PC-9 (cell line): ENCODE data around the gene AOPEP. TPM values are rescaled to one million over a fixed set of nuclear protein-coding genes. Genes with fewer than 3 reads are reported as not detected.

Source experiments
- BruUV-seq: library from RNA; stranded (reverse); fragments of 400-500 nt; replicated peaks from 2 replicates; lab custom pipeline; 2021; lab: Mats Ljungman, UMichigan
- CTCF ChIA-PET: fragments of 300-600 bp; sonication (Branson Sonifier 250); formaldehyde crosslinking; loops from one replicate; lab custom pipeline; 2022; ENCODE audit warnings: antibody characterized with exemption; lab: Charles Lee
- POLR2A ChIA-PET: fragments of 300-600 bp; sonication (Branson Sonifier 250); formaldehyde crosslinking; loops from one replicate; lab custom pipeline; 2022; ENCODE audit warnings: antibody characterized with exemption; ENCODE audit not compliant: unreplicated experiment; lab: Charles Lee
- DNase-seq, 2 experiments: peaks; one replicate each; pipeline versions ENCODE4 v3.0.0 to v3.0.0-alpha.2; 2015 to 2022; ENCODE audit warnings: mixed read lengths in 1 of 2
- H2AFZ ChIP-seq: fragments of 200-600 bp; sonication (generic); 2 replicates; pipeline ENCODE4 v1.8.1; 2017; ENCODE audit warnings: antibody characterized with exemption
- H3F3A ChIP-seq: fragments of 200-600 bp; sonication (generic); 2 replicates; pipeline ENCODE4 v1.8.1; 2017; ENCODE audit warnings: antibody characterized with exemption, mild to moderate bottlenecking, low read depth; ENCODE audit not compliant: insufficient read depth
- H3K27ac ChIP-seq: fragments of 200-600 bp; sonication (generic); 2 replicates; pipeline ENCODE4 v1.6.1; 2016; ENCODE audit warnings: mixed run types
- H3K27me3 ChIP-seq: fragments of 200-600 bp; sonication (generic); 2 replicates; pipeline ENCODE4 v1.6.1; 2016; ENCODE audit warnings: low read depth, mixed run types; ENCODE audit not compliant: insufficient read depth
- H3K36me3 ChIP-seq: fragments of 200-600 bp; sonication (generic); 2 replicates; pipeline ENCODE4 v1.6.1; 2016; ENCODE audit warnings: low read depth, mixed run types
- H3K4me1 ChIP-seq: fragments of 200-600 bp; sonication (generic); replicated peaks from 2 replicates; pipeline ENCODE4 v1.6.1; 2016; ENCODE audit warnings: mixed run types; ENCODE audit not compliant: insufficient read depth
- H3K4me2 ChIP-seq: fragments of 200-600 bp; sonication (generic); 2 replicates; pipeline ENCODE4 v1.6.1; 2017; ENCODE audit warnings: mixed run types
- H3K4me3 ChIP-seq: fragments of 200-600 bp; sonication (generic); 2 replicates; pipeline ENCODE4 v1.6.1; 2016; ENCODE audit warnings: mixed run types
- H3K79me2 ChIP-seq: fragments of 200-600 bp; sonication (generic); 2 replicates; pipeline ENCODE4 v1.6.1; 2017; ENCODE audit warnings: low read depth, mixed run types
- H3K9me2 ChIP-seq: fragments of 200-600 bp; sonication (generic); 2 replicates; pipeline ENCODE4 v1.8.1; 2017; ENCODE audit warnings: mild to moderate bottlenecking; ENCODE audit not compliant: insufficient read depth
- H3K9me3 ChIP-seq: fragments of 200-600 bp; sonication (generic); 2 replicates; pipeline ENCODE4 v1.8.1; 2016; ENCODE audit warnings: low read depth; ENCODE audit not compliant: insufficient read depth
- H4K20me1 ChIP-seq: fragments of 200-600 bp; sonication (generic); 2 replicates; pipeline ENCODE4 v1.8.1; 2017; ENCODE audit not compliant: insufficient read depth
- EZH2 ChIP-seq: fragments of 200-600 bp; sonication (generic); IDR thresholded peaks from 2 replicates; pipeline ENCODE4 v1.8.0; 2017; ENCODE audit warnings: antibody characterized with exemption, low read depth
- intact Hi-C: fragments of 100-400 bp; cut with micrococcal nuclease; formaldehyde crosslinking; loops from one replicate; pipeline ENCODE4 v1.10.0; 2022; ENCODE audit not compliant: unreplicated experiment
- total RNA-seq: library from RNA; stranded (reverse); gene quantifications from 2 replicates; pipeline ENCODE4 v1.2.3, GENCODE V29; 2021
- TF ChIP-seq, protein P1 (sequence below): fragments of 200-600 bp; sonication (generic); conservative IDR thresholded peaks from 2 replicates; pipeline ENCODE4 v1.6.1; 2017; ENCODE audit warnings: mixed run types, antibody characterized with exemption, mild to moderate bottlenecking, moderate library complexity

The AOPEP gene
- total RNA-seq, 1 experiment from 2014 or later, result 90.0 TPM

DNA sequence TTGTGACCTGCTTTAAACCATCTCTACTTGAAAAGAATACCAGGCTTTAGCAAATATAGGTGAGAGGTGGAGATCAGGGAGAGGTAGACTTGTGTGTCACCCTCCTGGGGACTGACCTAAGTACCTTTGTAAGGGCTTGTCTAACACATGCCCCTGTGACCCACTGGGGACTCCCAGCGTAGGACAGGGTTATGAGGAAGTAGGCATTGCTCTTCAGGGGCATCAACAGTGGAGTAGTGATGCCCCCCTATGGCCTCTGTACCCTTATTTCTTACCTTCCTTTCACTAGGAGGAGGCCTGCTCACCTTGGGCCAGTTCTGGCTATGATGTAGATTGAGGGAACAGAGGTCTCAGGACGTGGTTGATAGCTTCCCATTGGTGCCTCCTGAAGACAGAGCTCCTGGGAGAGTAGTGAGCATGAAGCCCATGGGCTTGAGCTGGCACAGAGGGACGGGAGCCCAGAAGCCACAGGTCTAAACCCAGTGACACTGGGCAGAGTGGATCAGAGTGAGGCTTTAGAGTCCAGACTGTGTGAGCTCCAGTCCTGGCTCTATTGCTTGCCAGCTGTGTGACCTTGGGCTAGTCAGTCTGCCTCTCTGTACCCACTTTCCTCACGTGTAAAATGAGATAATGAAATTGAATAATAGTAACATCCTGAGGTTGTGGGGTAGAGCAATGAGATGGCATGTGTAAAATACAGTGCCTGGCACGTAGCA, 191.7 kb downstream of the AOPEP start:
- no peaks in the 10 kb centered on the region for H4K20me1 ChIP-seq
- peak overlapping the region; percentile 76 for H3K4me2 ChIP-seq
- H3K36me3 ChIP-seq, result no peaks in the 10 kb centered on the region
- ChIA-PET POLR2A (interaction anchor here (0.5 to 1.5 kb wide), 8 partner anchors 15 to 174 kb away, joined by 3 to 12 read pairs (median 5); no protein-coding TSS in a partner anchor), CTCF (interaction anchor here (0.7 to 1.3 kb wide), 3 partner anchors 25 to 52 kb away, joined by 3 to 4 read pairs (median 3); no protein-coding TSS in a partner anchor)
- H3K4me3 ChIP-seq, result peak overlapping the region; percentile 40; the same call in 1 of the 2 replicates
- H2AFZ ChIP-seq, result no peak overlapping the region
- no peaks in the 10 kb centered on the region for H3K9me3 ChIP-seq
- no peaks in the 10 kb centered on the region for H3K27me3 ChIP-seq
- no peaks in the 10 kb centered on the region for H3K9me2 ChIP-seq
- H3K4me1 ChIP-seq, result peaks cover 92% of the 10 kb centered on the region
- peak; percentile 48 to 97 for DNase-seq
- TF ChIP-seq, protein P1, sequence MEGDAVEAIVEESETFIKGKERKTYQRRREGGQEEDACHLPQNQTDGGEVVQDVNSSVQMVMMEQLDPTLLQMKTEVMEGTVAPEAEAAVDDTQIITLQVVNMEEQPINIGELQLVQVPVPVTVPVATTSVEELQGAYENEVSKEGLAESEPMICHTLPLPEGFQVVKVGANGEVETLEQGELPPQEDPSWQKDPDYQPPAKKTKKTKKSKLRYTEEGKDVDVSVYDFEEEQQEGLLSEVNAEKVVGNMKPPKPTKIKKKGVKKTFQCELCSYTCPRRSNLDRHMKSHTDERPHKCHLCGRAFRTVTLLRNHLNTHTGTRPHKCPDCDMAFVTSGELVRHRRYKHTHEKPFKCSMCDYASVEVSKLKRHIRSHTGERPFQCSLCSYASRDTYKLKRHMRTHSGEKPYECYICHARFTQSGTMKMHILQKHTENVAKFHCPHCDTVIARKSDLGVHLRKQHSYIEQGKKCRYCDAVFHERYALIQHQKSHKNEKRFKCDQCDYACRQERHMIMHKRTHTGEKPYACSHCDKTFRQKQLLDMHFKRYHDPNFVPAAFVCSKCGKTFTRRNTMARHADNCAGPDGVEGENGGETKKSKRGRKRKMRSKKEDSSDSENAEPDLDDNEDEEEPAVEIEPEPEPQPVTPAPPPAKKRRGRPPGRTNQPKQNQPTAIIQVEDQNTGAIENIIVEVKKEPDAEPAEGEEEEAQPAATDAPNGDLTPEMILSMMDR, result peak; percentile 33
- no peak for TF ChIP-seq EZH2
- peaks cover 91% of the 10 kb centered on the region for H3F3A ChIP-seq
- H3K79me2 ChIP-seq, result peaks cover 46% of the 10 kb centered on the region
- H3K27ac ChIP-seq, result peak overlapping the region; percentile 97
- intact Hi-C loops, result loop anchor here (2.0 to 5.0 kb wide), 2 partner anchors 193 to 366 kb away; no protein-coding TSS in a partner anchor
- no TSS peak for BruUV-seq

DNA sequence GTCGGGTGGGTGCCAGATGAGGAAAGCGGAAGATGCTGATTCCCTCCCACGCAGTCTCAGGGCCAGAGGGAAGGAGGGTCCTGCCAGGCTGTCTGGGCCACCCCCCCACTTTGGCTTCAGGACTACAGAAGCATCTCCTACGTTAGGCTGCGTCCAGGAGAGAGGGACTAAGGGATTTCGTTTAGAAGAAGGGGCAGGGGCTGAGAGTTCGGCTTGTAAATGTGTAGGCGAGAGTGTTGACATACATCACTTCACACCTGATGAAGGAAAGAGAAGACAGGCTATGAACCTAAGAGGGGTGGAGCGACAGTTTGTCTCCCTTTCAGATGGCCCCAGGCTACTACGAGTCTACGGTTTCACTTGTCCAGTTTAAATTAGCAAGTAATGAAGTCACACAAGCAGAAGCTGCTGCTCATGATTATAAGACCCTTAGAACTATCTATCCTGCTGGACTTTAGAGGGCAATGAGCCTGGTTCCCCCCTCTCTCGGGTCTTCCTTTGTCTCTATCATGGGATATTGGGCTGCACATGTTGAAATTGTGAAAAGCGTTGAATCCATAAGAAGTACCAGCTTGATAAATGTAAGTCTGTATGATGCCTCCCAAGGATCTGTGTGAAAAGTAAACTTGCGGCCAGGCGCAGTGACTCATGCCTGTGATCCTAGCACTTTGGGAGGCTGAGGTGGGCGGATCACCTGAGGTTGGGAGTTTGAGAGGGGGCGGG, 193.0 kb downstream of the AOPEP start:
- Histone ChIP-seq H3K4me1 (peaks cover 93% of the 10 kb centered on the region), H3K4me3 (peak overlapping the region; percentile 39; the same call in 1 of the 2 replicates), H3K27ac (peak overlapping the region; percentile 97), H3K36me3 (peaks cover under 1% of the 10 kb centered on the region; the same call in 1 of the 2 replicates), H3F3A (peaks cover 93% of the 10 kb centered on the region), H3K9me3 (no peaks in the 10 kb centered on the region), H2AFZ (no peak overlapping the region), H4K20me1 (no peaks in the 10 kb centered on the region), H3K27me3 (no peaks in the 10 kb centered on the region), H3K79me2 (peaks cover 59% of the 10 kb centered on the region), H3K9me2 (no peaks in the 10 kb centered on the region), H3K4me2 (peak overlapping the region; percentile 76)
- ChIA-PET POLR2A (interaction anchor here (0.5 to 1.0 kb wide), 10 partner anchors 10 to 251 kb away, joined by 3 to 16 read pairs (median 3); no protein-coding TSS in a partner anchor), CTCF (interaction anchor here (0.6 kb wide), 1 partner anchor 43 kb away, joined by 3 read pairs; no protein-coding TSS in a partner anchor)
- BruUV-seq, result no TSS peak
- peak; percentile 91 to 98 for DNase-seq
- intact Hi-C loops, result loop anchor here (2.0 to 5.0 kb wide), 3 partner anchors 195 to 367 kb away; no protein-coding TSS in a partner anchor
- TF ChIP-seq, protein P1, result no peak
- no peak for TF ChIP-seq EZH2
